K562 (cell line): ENCODE results near the gene S100A7A.

Experiments used
- ATF6 ChIP-seq: sonication (generic); formaldehyde crosslinking; IDR thresholded peaks from 2 replicates; pipeline ENCODE4 v1.4.0; 2020; ENCODE audit warnings: mild to moderate bottlenecking, missing genetic modification reagents
- DPF2 ChIP-seq: fragments of 450-650 bp; IDR thresholded peaks from 2 replicates; pipeline ENCODE4 v1.6.1; 2016
- EP300 ChIP-seq: IDR thresholded peaks from 2 replicates; pipeline ENCODE4 v1.6.1; 2012; ENCODE audit warnings: low read length, improper control_type of control experiment
- EZH2 ChIP-seq: IDR thresholded peaks from 2 replicates; pipeline ENCODE4 v1.6.1; 2012; ENCODE audit warnings: low read depth, mild to moderate bottlenecking, inconsistent platforms, low read length, borderline replicate concordance
- FOXK1 ChIP-seq: sonication (generic); formaldehyde crosslinking; IDR thresholded peaks from 2 replicates; pipeline ENCODE4 v1.8.0; 2022; ENCODE audit warnings: missing genetic modification reagents, mild to moderate bottlenecking, borderline replicate concordance
- FOXP1 ChIP-seq: sonication (generic); formaldehyde crosslinking; IDR thresholded peaks from 2 replicates; pipeline ENCODE4 v1.8.0; 2022; ENCODE audit warnings: mild to moderate bottlenecking, missing genetic modification reagents
- JUNB ChIP-seq: fragments of 450-650 bp; formaldehyde crosslinking; conservative IDR thresholded peaks from 2 replicates; pipeline ENCODE4 v1.4.0; 2020; ENCODE audit warnings: mild to moderate bottlenecking
- MYNN ChIP-seq, 2 experiments: sonication (generic); formaldehyde crosslinking in 1 of 2; IDR thresholded peaks; 2 replicates each; pipeline versions ENCODE4 v1.5.0 to v1.6.1; 2016 to 2020; ENCODE audit warnings: antibody characterized with exemption in 1 of 2, missing genetic modification reagents in 1 of 2
- TARDBP ChIP-seq: fragments of 450-650 bp; IDR thresholded peaks from 2 replicates; pipeline ENCODE4 v1.6.1; 2016
- TF ChIP-seq, protein P1 (sequence below), 3 experiments: IDR thresholded peaks in 2 of 3; conservative IDR thresholded peaks in 1 of 3; 2 replicates each; pipeline ENCODE4 v1.5.1; 2011 to 2012; ENCODE audit warnings: low read length in 3 of 3, mild to moderate bottlenecking in 3 of 3, control low read depth in 2 of 3, improper control_type of control experiment in 1 of 3, inconsistent platforms in 1 of 3, low read depth in 1 of 3, mixed read lengths in 1 of 3, moderate library complexity in 1 of 3; ENCODE audit not compliant: insufficient read depth in 2 of 3
- TF ChIP-seq, protein P2 (sequence below): fragments of 450-650 bp; IDR thresholded peaks from 2 replicates; pipeline ENCODE4 v1.6.1; 2018; ENCODE audit not compliant: partially characterized antibody

DNA sequence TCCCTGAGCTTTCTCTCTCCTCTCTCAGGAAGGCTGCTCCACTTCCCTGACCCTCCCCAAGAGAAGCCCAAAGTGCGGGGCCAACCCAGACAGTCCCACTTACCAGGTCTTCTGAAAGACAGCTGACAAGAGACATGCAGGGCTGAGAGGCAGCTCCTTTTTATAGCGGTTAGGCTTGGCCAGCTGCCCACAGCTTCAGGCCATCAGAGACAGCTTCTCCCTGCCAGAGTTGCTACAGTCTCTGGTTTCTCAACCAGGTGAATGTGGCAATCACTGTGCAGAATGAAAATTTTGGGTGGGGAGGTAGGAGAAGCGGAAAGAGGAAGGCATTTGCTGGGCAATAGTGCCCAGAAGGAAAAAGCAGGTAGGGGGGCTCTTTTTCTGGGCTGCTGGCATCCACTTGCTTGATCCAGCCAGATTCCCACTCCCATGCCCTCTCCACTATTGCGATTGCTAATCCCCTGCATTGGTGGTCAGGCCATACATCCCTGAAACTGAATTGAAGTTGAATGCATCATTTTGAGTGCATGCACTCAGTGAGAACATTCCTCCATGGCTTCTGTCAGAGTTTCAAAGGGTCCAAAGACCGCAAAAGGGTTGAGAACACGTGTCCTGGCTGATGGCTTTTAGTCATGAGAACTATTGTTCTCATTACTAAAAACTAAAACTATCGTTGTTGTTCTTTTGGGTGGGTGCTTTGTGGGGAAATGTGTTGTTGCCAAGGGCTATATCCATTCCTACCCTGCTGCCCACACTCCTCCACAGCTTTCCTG, 25.2 kb upstream of the S100A7A start, which contains the start of gene S100A8:
- no peak for TF ChIP-seq ATF6 (CRISPR knock-in tag)
- TF ChIP-seq EZH2: no peak
- TF ChIP-seq, protein P1, sequence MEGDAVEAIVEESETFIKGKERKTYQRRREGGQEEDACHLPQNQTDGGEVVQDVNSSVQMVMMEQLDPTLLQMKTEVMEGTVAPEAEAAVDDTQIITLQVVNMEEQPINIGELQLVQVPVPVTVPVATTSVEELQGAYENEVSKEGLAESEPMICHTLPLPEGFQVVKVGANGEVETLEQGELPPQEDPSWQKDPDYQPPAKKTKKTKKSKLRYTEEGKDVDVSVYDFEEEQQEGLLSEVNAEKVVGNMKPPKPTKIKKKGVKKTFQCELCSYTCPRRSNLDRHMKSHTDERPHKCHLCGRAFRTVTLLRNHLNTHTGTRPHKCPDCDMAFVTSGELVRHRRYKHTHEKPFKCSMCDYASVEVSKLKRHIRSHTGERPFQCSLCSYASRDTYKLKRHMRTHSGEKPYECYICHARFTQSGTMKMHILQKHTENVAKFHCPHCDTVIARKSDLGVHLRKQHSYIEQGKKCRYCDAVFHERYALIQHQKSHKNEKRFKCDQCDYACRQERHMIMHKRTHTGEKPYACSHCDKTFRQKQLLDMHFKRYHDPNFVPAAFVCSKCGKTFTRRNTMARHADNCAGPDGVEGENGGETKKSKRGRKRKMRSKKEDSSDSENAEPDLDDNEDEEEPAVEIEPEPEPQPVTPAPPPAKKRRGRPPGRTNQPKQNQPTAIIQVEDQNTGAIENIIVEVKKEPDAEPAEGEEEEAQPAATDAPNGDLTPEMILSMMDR (IDR thresholded peaks at IDR 0.05 in 2 of 3, conservative IDR thresholded peaks at IDR 0.05 in 1 of 3; ENCODE audit: insufficient read depth in 2 of 3, low read depth in 1 of 3, low read length in 3 of 3): no peak
- no peak for TF ChIP-seq FOXK1 (CRISPR knock-in tag)
- TF ChIP-seq JUNB (CRISPR knock-in tag): no peak
- no peak for TF ChIP-seq FOXP1 (CRISPR knock-in tag)
- TF ChIP-seq, protein P2, sequence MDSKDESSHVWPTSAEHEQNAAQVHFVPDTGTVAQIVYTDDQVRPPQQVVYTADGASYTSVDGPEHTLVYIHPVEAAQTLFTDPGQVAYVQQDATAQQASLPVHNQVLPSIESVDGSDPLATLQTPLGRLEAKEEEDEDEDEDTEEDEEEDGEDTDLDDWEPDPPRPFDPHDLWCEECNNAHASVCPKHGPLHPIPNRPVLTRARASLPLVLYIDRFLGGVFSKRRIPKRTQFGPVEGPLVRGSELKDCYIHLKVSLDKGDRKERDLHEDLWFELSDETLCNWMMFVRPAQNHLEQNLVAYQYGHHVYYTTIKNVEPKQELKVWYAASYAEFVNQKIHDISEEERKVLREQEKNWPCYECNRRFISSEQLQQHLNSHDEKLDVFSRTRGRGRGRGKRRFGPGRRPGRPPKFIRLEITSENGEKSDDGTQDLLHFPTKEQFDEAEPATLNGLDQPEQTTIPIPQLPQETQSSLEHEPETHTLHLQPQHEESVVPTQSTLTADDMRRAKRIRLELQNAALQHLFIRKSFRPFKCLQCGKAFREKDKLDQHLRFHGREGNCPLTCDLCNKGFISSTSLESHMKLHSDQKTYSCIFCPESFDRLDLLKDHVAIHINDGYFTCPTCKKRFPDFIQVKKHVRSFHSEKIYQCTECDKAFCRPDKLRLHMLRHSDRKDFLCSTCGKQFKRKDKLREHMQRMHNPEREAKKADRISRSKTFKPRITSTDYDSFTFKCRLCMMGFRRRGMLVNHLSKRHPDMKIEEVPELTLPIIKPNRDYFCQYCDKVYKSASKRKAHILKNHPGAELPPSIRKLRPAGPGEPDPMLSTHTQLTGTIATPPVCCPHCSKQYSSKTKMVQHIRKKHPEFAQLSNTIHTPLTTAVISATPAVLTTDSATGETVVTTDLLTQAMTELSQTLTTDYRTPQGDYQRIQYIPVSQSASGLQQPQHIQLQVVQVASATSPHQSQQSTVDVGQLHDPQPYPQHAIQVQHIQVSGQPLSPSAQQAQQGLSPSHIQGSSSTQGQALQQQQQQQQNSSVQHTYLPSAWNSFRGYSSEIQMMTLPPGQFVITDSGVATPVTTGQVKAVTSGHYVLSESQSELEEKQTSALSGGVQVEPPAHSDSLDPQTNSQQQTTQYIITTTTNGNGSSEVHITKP: no peak
- TF ChIP-seq MYNN (IDR thresholded peaks at IDR 0.05): no peak
- TF ChIP-seq MYNN (CRISPR knock-in tag; IDR thresholded peaks at IDR 0.05): no peak
- TF ChIP-seq DPF2: no peak
- TF ChIP-seq EP300: no peak
- TF ChIP-seq TARDBP: no peak
